H9 (cell line): ENCODE data around the gene SLC35A2. TPM values are rescaled to one million over a fixed set of nuclear protein-coding genes. Genes with fewer than 3 reads are reported as not detected.

Experiments
- DNase-seq: peaks from one replicate; pipeline ENCODE4 v3.0.0-alpha.2; 2017
- H2AFZ ChIP-seq: one replicate; pipeline ENCODE4 v1.6.1; 2013; ENCODE audit warnings: mild to moderate bottlenecking, low read length, control low read depth, moderate library complexity
- H2AK5ac ChIP-seq: 2 replicates; pipeline ENCODE4 v1.6.1; 2013; ENCODE audit warnings: low read length, control low read depth, mixed read lengths; ENCODE audit not compliant: insufficient read length
- H2BK120ac ChIP-seq: one replicate; pipeline ENCODE4 v1.6.1; 2013; ENCODE audit warnings: low read depth, mild to moderate bottlenecking, low read length, control low read depth, inconsistent platforms; ENCODE audit not compliant: poor library complexity, severe bottlenecking
- H2BK12ac ChIP-seq: 2 replicates; pipeline ENCODE4 v1.6.1; 2013; ENCODE audit warnings: low read length, control low read depth, mixed read lengths, low read depth; ENCODE audit not compliant: insufficient read length
- H2BK15ac ChIP-seq: 2 replicates; pipeline ENCODE4 v1.6.1; 2013; ENCODE audit warnings: low read depth, low read length, control low read depth
- H2BK20ac ChIP-seq: one replicate; pipeline ENCODE4 v1.6.1; 2013; ENCODE audit warnings: low read depth, mild to moderate bottlenecking, low read length, control low read depth, inconsistent platforms; ENCODE audit not compliant: poor library complexity, severe bottlenecking
- H2BK5ac ChIP-seq: 2 replicates; pipeline ENCODE4 v1.6.1; 2013; ENCODE audit warnings: low read length, control low read depth, mixed read lengths; ENCODE audit not compliant: insufficient read length
- H3K14ac ChIP-seq: 2 replicates; pipeline ENCODE4 v1.6.1; 2013; ENCODE audit warnings: low read length, control low read depth; ENCODE audit not compliant: insufficient read depth
- H3K18ac ChIP-seq: 2 replicates; pipeline ENCODE4 v1.6.1; 2013; ENCODE audit warnings: low read depth, mild to moderate bottlenecking, mixed read lengths, low read length, control low read depth; ENCODE audit not compliant: insufficient read length
- H3K23ac ChIP-seq: 2 replicates; pipeline ENCODE4 v1.6.1; 2013; ENCODE audit warnings: low read length, control low read depth, mixed read lengths, low read depth; ENCODE audit not compliant: insufficient read length
- H3K23me2 ChIP-seq: 2 replicates; pipeline ENCODE4 v1.6.1; 2013; ENCODE audit warnings: low read depth, mild to moderate bottlenecking, mixed read lengths, low read length, control low read depth; ENCODE audit not compliant: insufficient read length, poor library complexity, severe bottlenecking
- H3K27ac ChIP-seq: 2 replicates; pipeline ENCODE4 v1.5.1; 2013; ENCODE audit warnings: low read length, control low read depth, mixed read lengths, low read depth; ENCODE audit not compliant: insufficient read length
- H3K27me3 ChIP-seq: 2 replicates; pipeline ENCODE4 v1.6.1; 2013; ENCODE audit warnings: low read length, control low read depth, inconsistent platforms; ENCODE audit not compliant: insufficient read depth
- H3K4ac ChIP-seq: 2 replicates; pipeline ENCODE4 v1.6.1; 2013; ENCODE audit warnings: low read depth, mild to moderate bottlenecking, control low read depth, inconsistent platforms, low read length, moderate library complexity
- H3K4me1 ChIP-seq: 2 replicates; pipeline ENCODE4 v1.6.1; 2013; ENCODE audit warnings: low read length, control low read depth, inconsistent platforms; ENCODE audit not compliant: insufficient read depth
- H3K4me2 ChIP-seq: 2 replicates; pipeline ENCODE4 v1.6.1; 2013; ENCODE audit warnings: low read length, control low read depth, mixed read lengths; ENCODE audit not compliant: insufficient read length, insufficient read depth
- H3K56ac ChIP-seq: 2 replicates; pipeline ENCODE4 v1.6.1; 2013; ENCODE audit warnings: low read depth, mild to moderate bottlenecking, mixed read lengths, low read length, control low read depth; ENCODE audit not compliant: insufficient read length
- H3K79me1 ChIP-seq: 2 replicates; pipeline ENCODE4 v1.6.1; 2013; ENCODE audit warnings: low read depth, mild to moderate bottlenecking, moderate library complexity, low read length, control low read depth, inconsistent platforms; ENCODE audit not compliant: insufficient read depth, poor library complexity, severe bottlenecking
- H3K79me2 ChIP-seq: 2 replicates; pipeline ENCODE4 v1.6.1; 2013; ENCODE audit warnings: low read length, control low read depth, inconsistent platforms; ENCODE audit not compliant: insufficient read depth
- H3K9ac ChIP-seq: 2 replicates; pipeline ENCODE4 v1.6.1; 2013; ENCODE audit warnings: low read length, control low read depth, mixed read lengths; ENCODE audit not compliant: insufficient read length; ENCODE audit errors: extremely low read depth
- H3K9me3 ChIP-seq: one replicate; pipeline ENCODE4 v1.6.1; 2013; ENCODE audit warnings: low read depth, low read length, inconsistent platforms; ENCODE audit not compliant: control insufficient read depth
- H3T11ph ChIP-seq: one replicate; pipeline ENCODE4 v1.6.1; 2013; ENCODE audit warnings: mild to moderate bottlenecking, low read length, control low read depth, inconsistent platforms
- H4K20me1 ChIP-seq: one replicate; pipeline ENCODE4 v1.6.1; 2013; ENCODE audit not compliant: control insufficient read depth, insufficient read length, insufficient read depth
- H4K5ac ChIP-seq: 2 replicates; pipeline ENCODE4 v1.6.1; 2013; ENCODE audit warnings: low read depth, mild to moderate bottlenecking, mixed read lengths, low read length, control low read depth; ENCODE audit not compliant: insufficient read length
- H4K8ac ChIP-seq: replicated peaks from 2 replicates; pipeline ENCODE4 v1.6.1; 2013; ENCODE audit warnings: low read length, control low read depth, mixed read lengths, low read depth; ENCODE audit not compliant: insufficient read length
- H4K91ac ChIP-seq: 2 replicates; pipeline ENCODE4 v1.6.1; 2013; ENCODE audit warnings: low read depth, mild to moderate bottlenecking, moderate library complexity, mixed read lengths, low read length, control low read depth; ENCODE audit not compliant: insufficient read length
- H3K27ac Mint-ChIP-seq, 3 experiments: 2 replicates in 2 of 3; 3 replicates in 1 of 3; pipeline ENCODE4 v1.8.0; 2020 to 2021; ENCODE audit warnings: mixed read lengths in 3 of 3, mild to moderate bottlenecking in 1 of 3, moderate library complexity in 1 of 3
- H3K27me3 Mint-ChIP-seq: 2 replicates; pipeline ENCODE4 v1.8.0; 2021; ENCODE audit warnings: low read depth, mild to moderate bottlenecking, moderate library complexity, mixed read lengths
- H3K36me3 Mint-ChIP-seq, 3 experiments: 2 replicates in 2 of 3; 3 replicates in 1 of 3; pipeline ENCODE4 v1.8.0; 2020 to 2021; ENCODE audit warnings: low read depth in 3 of 3, mixed read lengths in 3 of 3; ENCODE audit not compliant: insufficient read depth in 1 of 3
- H3K4me1 Mint-ChIP-seq, 2 experiments: 2 replicates each; pipeline ENCODE4 v1.8.0; 2020; ENCODE audit warnings: mixed read lengths in 2 of 2
- H3K4me3 Mint-ChIP-seq, 2 experiments: 2 replicates in 1 of 2; 3 replicates in 1 of 2; pipeline ENCODE4 v1.8.0; 2020 to 2021; ENCODE audit warnings: mild to moderate bottlenecking in 2 of 2, mixed read lengths in 2 of 2, moderate library complexity in 1 of 2
- H3K9me3 Mint-ChIP-seq, 2 experiments: 2 replicates in 1 of 2; 3 replicates in 1 of 2; pipeline ENCODE4 v1.8.0; 2020; ENCODE audit warnings: mild to moderate bottlenecking in 2 of 2, mixed read lengths in 2 of 2, moderate library complexity in 1 of 2
- CTCF ChIP-seq: fragments of 200-600 bp; sonication (generic); conservative IDR thresholded peaks from 3 replicates; pipeline ENCODE4 v1.8.0; 2021; ENCODE audit warnings: antibody characterized with exemption, mild to moderate bottlenecking
- WGBS: extraction: QIAGEN DNeasy Blood & Tissue Kit; methylation state at CpG from one replicate; pipeline ENCODE4 v1.1.7; 2013; ENCODE audit warnings: missing lambda C conversion rate, low lambda C conversion rate, mixed read lengths; ENCODE audit not compliant: insufficient read length; ENCODE audit errors: extremely low coverage; 5-methylcytosine and 5-hydroxymethylcytosine counted together
- total RNA-seq: library from RNA; stranded (reverse); gene quantifications from 2 replicates; pipeline ENCODE4 v1.2.1, GENCODE V29; 2021

Gene SLC35A2
- total RNA-seq, 1 experiment from 2014 or later = 32.9 TPM

- H3K27ac Mint-ChIP-seq = no peak overlapping the region
- Histone ChIP-seq H4K8ac (no peak overlapping the region), H2BK15ac (no peak overlapping the region), H3K4ac (no peak overlapping the region), H3K4me2 (no peak overlapping the region), H2BK12ac (no peak overlapping the region), H3T11ph (no peak overlapping the region), H3K56ac (no peak overlapping the region), H3K23me2 (peaks cover 6% of the 10 kb centered on the region), H4K20me1 (peaks cover 3% of the 10 kb centered on the region), H3K79me1 (peaks cover 10% of the 10 kb centered on the region), H3K23ac (no peak overlapping the region), H2BK5ac (no peak overlapping the region), H2AFZ (no peak overlapping the region), H3K9me3 (no peaks in the 10 kb centered on the region), H2BK20ac (no peak overlapping the region), H3K79me2 (peaks cover 8% of the 10 kb centered on the region; the same call in 1 of the 2 replicates), H4K5ac (no peak overlapping the region), H2BK120ac (no peak overlapping the region), H2AK5ac (no peak overlapping the region), H3K27ac (no peak overlapping the region), H4K91ac (no peak overlapping the region), H3K27me3 (no peaks in the 10 kb centered on the region), H3K9ac (no peak overlapping the region), H3K4me1 (peaks cover 2% of the 10 kb centered on the region; the same call in 1 of the 2 replicates), H3K14ac (no peak overlapping the region), H3K18ac (no peak overlapping the region)
- no CpG with 5 or more reads among the region's 2 CpGs for WGBS
- peaks cover 18 to 39% (median 24%) of the 10 kb centered on the region in 3 experiments; a peak in 6 of 7 replicates for H3K36me3 Mint-ChIP-seq
- TF ChIP-seq CTCF = no peak
- DNase-seq = no peak
- peaks cover 0 to 16% of the 10 kb centered on the region in 2 experiments; a peak in 2 of 4 replicates for H3K4me1 Mint-ChIP-seq
- no peak overlapping the region for H3K4me3 Mint-ChIP-seq
- peaks cover 1% of the 10 kb centered on the region for H3K27me3 Mint-ChIP-seq
- peaks cover 67 to 73% of the 10 kb centered on the region in 2 experiments for H3K9me3 Mint-ChIP-seq
These were observed 48.8 kb upstream of the SLC35A2 start for GRCh38 chrX:48960291-48960690.
